NCI-H2107 treated with DMSO at 0.1 percent for 48 hours (cell line): Measurements from ENCODE around the gene SET.
A peak's percentile ranks its signal among the peaks of the same experiment; 100 is the strongest.

ENCODE experiments used
- DNase-seq: peaks from one replicate; lab custom pipeline; 2025; ENCODE audit not compliant: unreplicated experiment; lab: John Stamatoyannopoulos, UW

Gene SET

DNA sequence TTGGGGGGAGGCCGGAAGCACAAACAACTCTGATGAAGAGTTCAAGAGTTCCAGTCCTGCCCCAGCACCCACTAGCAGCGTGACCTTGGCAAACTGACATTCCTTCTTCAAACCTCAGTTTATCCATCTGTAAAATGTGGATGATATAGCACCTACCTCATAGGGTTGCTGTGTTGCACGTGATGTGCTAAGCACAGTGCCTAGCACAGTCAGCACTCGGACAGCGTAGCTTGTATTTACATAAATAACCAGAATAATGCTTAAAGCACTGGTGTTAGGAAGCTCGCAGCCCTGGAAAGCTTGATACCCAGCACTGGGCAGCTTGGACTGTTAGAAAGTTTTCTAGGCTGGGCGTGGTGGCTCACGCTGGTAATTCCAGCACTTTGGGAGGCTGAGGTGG, 18.4 kb downstream of the SET start:
- DNase-seq, result no peak

DNA sequence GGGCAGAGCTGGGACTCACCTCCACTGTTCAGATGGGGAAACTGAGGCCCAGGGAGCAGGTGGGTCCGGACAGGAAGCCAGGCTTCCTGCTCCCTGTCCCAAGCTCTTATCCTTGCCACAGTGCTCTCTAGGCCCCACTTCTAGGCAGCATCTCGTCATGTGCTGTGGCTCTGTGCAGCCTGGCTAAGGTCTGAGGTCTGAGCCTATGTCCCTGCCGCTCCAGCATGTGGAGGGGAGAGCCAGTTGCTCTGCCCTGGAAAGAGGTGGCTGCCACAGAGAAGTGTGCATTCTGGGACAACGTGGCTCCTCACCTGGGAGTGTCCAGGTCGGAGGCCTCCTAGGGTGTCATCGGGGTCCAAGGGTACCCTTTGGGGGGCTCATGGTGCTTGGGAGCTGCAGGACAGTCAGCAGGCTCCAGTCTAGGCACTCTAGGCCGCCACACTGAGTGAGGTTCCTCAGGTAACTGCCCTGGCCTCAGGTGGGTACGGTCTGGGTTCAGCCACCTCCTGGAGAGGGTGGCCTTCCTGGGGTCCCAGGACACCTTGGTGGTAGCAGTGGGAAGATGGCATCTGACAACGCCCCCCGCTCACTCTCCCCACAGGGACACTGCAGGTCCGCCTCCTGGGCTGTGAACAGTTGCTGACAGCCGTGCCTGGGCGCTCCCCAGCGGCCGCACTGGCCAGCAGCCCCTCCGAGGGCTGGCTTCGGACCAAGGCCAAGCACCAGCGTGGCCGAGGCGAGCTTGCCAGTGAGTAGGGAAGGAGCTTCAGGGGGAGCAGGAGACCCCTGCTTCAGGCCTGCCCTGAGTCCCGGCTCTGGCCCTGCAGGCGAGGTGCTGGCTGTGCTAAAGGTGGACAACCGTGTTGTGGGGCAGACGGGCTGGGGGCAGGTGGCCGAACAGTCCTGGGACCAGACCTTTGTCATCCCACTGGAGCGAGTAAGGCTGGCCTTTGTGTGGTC, 23.7 kb downstream of the SET start:
- no peak for DNase-seq

DNA sequence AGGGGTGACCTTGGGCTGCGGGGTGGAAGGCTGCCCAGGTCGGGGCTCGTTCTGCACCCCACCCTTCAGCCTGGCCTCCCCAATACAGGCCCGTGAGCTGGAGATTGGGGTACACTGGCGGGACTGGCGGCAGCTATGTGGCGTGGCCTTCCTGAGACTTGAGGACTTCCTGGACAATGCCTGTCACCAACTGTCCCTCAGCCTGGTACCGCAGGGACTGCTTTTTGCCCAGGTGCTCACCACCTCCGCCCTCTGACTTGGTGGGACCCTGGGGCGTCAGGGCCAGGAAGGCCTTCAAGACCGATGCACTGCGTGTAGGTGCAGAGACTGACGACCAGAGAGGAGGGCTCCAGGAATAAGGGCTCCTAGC, 24.4 kb downstream of the SET start:
- DNase-seq, result no peak

DNA sequence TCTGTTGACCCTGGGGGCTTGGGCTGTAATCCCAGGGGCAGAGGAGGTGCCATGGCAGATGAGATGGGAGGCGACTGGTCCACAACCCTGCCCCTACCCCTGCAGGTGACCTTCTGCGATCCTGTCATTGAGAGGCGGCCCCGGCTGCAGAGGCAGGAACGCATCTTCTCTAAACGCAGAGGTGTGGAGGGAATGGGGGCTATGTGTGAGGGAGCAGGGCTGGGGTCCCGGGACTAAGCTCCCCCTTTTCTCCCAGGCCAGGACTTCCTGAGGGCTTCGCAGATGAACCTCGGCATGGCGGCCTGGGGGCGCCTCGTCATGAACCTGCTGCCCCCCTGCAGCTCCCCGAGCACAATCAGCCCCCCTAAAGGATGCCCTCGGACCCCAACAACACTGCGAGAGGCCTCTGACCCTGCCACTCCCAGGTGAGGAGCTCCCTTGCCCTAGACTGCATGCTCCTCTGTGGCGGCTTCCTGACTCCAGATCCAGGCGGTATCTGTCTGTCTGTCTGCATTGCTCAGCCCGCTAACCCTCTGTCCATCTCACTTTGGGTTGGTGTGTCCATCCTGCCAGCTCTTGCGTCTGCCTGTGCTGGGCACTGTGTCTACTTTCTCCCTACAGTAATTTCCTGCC, 25.0 kb downstream of the SET start:
- no peak for DNase-seq

DNA sequence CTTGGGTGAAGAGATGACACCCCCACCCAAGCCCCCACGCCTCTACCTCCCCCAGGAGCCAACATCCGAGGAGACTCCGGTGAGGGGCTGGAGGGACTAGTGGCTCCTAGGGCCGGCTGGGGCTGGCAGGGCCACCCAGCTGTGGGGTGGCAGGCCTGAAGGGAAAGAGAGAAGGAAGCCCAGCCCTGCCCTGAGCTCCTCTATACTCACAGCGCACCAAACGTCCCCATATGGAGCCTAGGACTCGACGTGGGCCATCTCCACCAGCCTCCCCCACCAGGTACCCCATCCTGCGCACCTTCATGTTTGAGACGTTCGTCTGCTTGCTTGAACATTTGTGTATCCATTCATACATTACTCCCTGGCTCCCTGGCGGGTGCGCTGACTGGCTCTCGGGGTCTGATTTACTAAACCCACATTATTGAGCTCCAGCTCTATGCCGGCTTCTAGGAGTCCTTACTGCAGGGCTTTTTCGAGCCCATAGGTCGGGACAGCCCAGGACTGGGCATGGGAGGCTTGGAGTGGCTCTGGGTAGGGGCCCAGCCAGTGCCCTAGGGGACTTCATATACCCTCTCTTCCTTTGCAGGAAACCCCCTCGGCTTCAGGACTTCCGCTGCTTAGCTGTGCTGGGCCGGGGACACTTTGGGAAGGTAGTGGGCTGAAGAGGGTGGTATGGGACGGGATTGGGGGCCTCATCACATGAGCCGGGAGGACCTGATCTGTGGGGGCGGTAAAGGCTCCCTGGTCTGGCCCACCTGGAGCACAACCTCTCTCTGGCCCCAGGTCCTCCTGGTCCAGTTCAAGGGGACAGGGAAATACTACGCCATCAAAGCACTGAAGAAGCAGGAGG, 25.8 kb downstream of the SET start:
- no peak for DNase-seq

DNA sequence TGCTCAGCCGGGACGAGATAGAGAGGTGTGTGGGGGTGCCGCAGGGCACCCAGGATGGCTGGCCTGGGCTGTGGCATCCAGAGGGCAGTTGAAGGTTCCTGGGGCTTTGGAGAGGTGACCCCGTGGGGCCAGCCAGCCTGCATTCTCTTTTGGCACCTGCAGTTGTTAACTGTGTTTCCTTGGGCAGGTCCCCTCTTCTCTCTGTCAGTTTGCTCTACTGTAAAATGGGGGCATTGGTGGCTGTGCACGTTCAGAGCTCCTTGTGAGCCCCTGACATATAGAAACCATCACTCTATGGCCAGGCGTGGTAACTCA, 26.4 kb downstream of the SET start:
- no peak for DNase-seq

DNA sequence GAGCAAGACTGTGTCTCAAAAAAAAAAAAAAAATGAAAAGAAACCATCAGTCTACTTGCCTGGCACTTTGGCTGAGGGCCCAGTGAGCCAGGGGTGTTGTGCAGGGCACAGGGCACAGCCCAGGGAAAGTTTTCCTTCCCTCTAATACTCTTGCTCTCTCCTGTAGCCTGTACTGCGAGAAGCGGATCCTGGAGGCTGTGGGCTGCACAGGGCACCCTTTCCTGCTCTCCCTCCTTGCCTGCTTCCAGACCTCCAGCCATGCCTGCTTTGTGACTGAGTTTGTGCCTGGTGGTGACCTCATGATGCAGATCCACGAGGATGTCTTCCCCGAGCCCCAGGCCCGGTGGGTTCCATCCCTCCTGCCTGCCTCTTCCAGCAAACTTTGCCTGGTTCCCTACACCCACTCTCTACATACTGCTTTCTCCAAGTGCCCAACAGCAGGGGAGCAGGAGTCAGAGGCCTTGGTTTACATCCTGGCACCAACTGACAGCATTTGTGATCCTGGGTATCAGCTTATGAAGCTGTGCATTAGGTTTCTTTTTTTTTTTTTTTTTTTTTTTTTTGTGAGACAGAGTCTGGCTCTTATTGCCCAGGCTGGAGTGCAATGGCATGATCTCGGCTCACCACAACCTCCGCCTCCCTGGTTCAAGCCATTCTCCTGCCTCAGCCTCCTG, 27.7 kb downstream of the SET start:
- DNase-seq, result no peak

DNA sequence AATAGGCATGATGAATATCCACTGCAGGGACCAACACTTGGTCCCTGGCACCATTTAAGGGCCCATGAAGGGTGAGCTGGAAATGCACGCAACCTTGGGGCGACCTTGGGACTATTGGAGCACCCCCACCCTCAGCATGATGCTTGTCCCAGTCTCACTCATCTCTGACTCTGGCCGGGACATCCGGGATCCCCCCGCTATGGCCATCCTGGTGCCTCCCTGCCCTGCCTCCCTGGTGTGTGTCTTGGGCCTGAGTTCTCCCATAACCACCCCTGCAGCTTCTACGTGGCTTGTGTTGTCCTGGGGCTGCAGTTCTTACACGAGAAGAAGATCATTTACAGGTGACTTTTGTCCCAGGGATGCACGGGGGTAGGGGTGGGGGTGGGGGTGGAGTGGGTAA, 29.0 kb downstream of the SET start:
- DNase-seq, result no peak

DNA sequence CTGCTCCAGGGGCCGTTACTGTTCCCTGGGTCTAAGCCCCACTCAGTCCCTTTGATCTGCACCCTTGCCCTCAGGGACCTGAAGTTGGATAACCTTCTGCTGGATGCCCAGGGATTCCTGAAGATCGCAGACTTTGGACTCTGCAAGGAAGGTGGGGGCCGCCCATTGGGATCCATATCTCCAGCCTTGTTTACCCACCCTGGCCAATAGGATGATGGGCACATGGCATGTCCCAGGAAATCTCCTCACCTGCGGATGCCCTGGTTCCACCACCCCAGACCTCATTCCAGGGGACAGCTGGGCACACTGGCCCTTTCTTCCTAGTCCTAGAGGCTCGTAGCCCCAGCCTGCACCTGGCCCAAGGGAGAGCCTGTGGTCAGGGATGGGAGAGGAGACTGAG, 29.5 kb downstream of the SET start:
- DNase-seq, result no peak

DNA sequence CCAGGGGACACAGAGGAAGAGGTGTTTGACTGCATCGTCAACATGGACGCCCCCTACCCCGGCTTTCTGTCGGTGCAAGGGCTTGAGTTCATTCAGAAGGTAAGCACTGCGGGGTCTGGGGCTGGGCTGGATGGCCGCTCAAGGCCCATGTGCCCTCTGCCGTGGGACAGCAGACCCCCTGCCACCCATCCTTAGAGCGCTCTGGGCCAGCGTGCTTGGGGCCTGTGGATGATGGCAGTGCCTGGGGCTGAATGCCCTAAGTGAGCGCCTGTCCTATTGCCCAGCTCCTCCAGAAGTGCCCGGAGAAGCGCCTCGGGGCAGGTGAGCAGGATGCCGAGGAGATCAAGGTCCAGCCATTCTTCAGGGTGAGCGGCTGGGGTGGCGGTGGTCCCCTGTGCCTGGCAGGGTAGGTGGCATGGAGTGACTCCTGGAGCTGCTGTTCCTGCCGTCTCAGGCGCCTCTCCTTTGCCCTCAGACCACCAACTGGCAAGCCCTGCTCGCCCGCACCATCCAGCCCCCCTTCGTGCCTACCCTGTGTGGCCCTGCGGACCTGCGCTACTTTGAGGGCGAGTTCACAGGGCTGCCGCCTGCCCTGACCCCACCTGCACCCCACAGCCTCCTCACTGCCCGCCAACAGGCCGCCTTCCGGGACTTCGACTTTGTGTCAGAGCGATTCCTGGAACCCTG, 31.0 kb downstream of the SET start:
- DNase-seq, result no peak

DNA sequence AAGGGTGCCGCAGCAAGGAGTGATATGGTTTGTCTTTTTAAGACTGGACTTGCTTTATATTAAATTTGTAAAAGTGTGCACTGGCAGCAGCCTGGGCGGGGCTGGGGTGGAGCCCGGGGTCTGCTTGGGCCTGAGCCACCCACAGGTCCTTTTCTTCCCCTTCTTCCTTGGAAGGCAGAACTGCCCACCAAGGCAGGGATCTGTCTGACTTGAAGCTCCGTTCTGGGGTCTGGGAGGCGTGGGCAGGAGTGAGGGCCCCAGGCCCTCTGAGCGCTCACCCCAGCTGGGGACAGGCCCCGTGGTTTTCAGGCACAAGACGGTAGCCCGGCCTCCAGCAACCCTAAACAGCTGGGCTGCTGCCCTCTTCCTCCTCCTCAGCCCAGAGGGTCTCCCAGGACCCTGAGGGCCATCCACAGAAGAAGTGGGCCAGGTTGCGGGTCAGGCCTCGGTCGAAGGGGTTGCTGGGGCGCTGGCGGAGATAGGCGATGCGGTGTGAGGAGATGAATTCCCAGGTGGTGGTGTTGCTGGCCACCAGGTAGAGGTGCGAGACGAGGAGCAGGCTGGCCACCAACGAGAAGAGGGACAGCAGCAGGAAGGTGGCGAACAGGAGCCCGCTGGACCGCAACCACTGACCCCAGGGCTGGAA, 31.9 kb downstream of the SET start:
- no peak for DNase-seq

DNA sequence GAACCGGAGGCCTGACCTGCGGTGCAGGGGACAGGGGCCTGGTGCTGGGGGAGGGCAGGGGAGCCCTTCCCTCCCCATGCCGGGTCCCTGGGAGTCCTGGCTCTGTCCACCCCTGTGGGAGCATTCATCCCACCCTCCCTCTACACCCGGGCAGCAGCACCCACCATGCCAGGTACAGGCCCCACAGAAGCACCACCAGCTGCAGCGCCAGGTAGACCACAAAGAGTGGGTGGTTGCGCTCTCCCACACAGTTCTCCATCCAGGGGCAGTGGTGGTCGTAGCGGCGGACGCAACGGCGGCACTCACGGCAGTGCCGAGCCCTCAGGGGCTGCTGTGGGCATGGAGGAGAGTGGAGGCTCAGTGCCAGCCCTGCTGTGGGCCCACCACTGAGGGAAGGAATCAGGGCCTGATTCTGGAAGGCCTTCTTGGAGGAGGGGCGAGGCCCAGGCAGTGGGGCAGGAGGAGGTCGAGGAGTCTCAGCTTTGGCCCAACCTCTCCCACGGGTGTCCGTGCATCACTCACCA, 32.5 kb downstream of the SET start:
- DNase-seq, result no peak

DNA sequence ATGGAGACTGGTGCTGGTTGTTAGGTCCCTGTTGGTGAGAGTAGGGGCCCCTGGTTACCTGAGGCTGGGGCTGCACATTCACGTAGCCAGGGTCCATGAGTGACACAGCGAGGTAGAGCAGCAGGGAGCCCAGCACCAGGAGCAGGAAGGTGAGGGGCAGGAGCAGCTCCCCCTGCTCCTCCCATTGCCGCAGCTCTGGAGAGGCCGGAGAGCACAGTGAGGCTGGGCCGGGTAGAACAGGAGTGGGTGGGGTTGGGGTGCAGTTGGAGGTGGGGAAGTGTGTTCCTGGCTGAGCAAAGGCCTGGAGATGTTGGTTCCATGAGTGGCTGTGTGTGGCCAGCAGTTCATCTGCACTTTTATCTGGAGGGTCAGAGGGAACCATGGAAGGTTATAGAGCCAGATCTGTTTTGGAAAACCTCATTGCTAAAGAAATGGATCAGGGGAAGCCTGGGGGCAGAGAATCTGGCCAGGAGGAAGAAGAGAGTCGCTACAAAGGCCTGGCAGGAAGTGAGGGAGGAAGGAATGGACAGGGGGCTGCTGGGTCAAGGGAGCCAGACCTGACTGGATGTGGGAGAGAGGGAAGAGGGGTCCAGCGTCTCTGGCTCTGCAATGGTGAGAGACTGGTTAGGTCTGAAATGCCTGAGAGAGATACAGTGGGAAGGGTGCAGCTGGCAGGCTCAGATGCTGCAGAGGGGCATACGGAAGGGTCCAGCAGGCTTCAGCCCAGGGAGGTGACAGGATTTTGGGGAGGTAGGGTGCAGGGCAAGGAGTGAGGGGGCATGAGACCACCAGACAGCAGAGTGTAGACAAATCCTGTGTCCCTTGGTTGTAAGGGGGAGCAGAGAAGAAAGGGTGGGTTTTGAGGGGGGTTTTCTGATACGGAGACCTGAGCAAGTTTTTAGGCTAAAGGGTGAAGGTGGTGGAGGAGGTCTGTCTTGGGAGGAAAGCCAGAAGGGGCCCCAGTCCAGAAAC, 33.6 kb downstream of the SET start:
- no peak for DNase-seq

DNA sequence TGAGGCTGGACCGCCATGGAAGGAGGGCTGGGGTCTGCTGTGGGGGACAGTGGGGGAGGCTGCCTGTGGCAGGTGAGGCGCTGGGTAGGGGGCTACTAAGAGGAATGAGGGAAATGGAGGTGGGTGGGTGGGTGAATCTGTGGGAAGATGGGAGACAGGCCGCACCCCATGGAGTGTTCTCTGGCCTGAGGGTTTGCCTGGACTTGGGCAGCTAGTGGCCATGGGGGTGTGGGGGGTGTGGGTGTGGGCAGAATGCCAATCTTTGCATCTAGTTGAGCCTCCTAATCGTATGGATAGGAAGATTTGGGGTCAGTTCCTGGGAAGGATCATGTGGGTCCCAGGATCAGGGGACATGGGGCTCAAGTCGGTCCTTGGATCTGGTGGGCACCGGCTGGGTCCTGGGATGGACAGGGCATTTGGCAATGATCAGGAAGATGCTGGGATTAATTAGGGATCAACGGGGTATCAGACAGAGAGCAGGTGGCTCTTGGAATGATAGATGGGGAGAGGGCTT, 34.4 kb downstream of the SET start:
- DNase-seq, result no peak

DNA sequence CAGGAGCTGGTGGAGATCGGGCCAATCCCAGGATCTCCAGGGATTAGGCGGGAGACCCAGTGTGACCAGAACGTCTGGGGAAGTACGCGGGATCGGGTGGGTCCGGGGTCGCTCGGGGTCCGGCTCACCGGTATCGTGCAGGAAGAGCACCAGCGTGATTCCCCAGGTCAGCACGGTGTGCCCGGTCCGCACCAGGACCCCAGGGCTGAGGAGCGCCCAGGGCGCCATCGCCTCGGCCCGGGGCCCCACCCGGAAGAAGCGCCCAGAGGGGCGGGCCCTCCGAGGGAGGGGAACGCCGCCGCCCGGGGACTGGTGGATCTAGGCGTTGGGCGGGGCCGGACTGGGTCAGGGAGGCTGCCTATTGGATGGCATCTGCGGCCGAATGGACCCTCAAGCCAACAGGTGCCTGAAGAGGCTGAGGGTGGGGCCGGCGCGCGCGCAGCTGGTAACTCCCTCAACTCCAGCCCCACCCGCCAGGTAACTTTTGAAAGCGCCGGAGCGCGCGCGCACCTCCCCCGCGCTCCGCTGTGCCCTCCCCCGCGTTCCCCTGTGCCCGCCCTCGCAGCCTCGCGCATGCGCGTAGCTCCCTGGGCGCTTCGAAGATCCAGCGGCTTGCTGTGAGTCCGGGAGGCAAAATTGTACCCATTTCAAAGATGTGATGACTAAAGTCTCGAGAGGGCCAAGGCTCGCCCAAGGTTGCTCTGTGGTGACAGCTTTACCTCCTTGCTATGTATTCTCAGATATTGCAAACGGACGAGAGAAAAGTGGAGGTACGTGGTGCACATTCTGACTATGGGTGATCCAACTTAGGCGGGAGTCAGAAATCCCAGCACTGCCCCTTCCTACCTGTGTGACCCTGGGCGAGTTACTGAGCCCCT, 35.1 kb downstream of the SET start, which contains the start of gene ZDHHC12:
ZDHHC12 (minus strand) TSS at position 262 of the 878 bp plus-strand sequence; CDS start at position 228, 34 bp downstream.
- DNase-seq, result peak; percentile 88

DNA sequence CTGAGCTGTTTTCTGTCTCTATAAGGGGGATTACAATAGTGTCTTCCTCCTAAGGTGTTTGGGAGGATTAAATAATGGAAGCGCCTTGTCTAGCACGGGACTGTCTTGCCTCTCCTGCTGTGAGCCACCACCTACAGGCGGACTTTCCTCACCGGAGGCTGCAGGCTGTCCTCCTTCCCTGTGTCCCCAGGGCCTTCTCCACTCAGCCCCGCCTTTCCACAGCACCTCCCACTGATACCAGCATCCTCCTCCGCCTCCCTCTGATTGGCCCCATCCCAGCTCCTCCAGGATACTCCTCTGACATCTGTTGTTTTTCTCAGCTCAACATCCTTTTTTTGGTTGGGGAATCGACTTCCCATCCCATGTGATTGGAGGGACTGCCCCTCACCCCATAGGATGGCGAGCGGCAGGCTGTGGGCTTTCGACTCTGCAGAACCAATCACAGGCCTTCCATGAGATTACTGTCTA, 35.8 kb downstream of the SET start:
- peak; percentile 27 for DNase-seq

DNA sequence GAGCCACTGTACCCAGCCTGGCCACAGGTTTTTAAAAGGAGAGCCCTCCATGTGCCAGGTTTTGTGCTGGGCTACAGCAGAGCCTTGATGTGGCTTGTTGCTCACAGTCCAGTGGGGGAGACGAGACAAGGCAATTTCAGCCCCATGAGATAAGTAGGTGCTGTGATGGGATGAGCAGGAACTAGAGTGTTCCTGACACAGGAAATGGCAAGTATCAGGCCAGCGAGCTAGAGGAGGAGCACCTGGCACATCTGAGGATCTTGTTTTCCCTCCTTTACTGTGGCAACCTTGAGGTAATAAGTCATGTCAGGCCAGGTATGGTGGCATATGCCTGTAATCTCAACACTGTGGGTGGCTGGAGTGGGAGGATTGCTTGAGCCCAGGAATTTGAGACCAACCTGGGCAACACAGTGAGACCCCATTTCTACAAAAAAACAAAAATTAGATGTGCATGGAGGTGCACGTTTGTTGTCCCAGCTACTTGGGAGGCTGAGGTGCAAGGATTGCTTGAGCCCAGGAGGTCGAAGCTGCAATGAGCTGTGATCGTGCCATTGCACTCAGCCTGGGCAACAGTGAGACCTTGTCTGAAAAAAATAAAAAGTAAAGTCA, 38.7 kb downstream of the SET start:
- DNase-seq, result no peak
